HEK293 (cell line): ENCODE measurements around the gene KIF17.

Source experiments
- CTCF ChIA-PET: fragments of 350-600 bp; formaldehyde crosslinking; extraction: SDS; loops from one replicate; lab custom pipeline; 2021; ENCODE audit warnings: antibody characterized with exemption; lab: Yijun Ruan, JAX
- POLR2A ChIA-PET: fragments of 300-600 bp; formaldehyde crosslinking; extraction: SDS; loops from one replicate; lab custom pipeline; 2020; ENCODE audit warnings: antibody characterized with exemption, inconsistent platforms; lab: Yijun Ruan, JAX
- H3K27ac ChIP-seq: fragments of 200-500 bp; sonication (Bioruptor generic); 2 replicates; pipeline ENCODE4 v1.5.1; 2014; ENCODE audit warnings: low read depth, low read length, control low read depth, inconsistent platforms; ENCODE audit errors: extremely low read depth
- H3K36me3 ChIP-seq, 2 experiments: fragments of 200-500 bp in 1 of 2; sonication (Bioruptor generic) in 1 of 2; 1 replicate in 1 of 2; 2 replicates in 1 of 2; pipeline ENCODE4 v1.5.1; 2014 to 2017; ENCODE audit warnings: inconsistent platforms in 2 of 2, low read length in 2 of 2; ENCODE audit not compliant: control insufficient read depth in 2 of 2, insufficient read depth in 1 of 2
- H3K4me1 ChIP-seq: fragments of 200-500 bp; sonication (Bioruptor generic); 2 replicates; pipeline ENCODE4 v1.5.1; 2014; ENCODE audit warnings: mild to moderate bottlenecking, low read length, inconsistent platforms; ENCODE audit not compliant: control insufficient read depth, insufficient read depth
- H3K4me3 ChIP-seq: 2 replicates; pipeline ENCODE4 v1.5.1; 2011; ENCODE audit warnings: low read depth, mild to moderate bottlenecking, control low read depth, low read length, moderate library complexity
- H3K9me3 ChIP-seq: fragments of 200-500 bp; sonication (Bioruptor generic); 2 replicates; pipeline ENCODE4 v1.5.1; 2014; ENCODE audit warnings: low read depth, low read length, inconsistent platforms; ENCODE audit not compliant: control insufficient read depth, insufficient read depth
- GFI1B ChIP-seq: fragments of 450-650 bp; formaldehyde crosslinking; IDR thresholded peaks from 2 replicates; pipeline ENCODE4 v1.5.1; 2016; ENCODE audit warnings: missing biosample characterization, missing genetic modification characterization
- GLIS1 ChIP-seq: fragments of 450-650 bp; formaldehyde crosslinking; IDR thresholded peaks from 2 replicates; pipeline ENCODE4 v1.5.1; 2016; ENCODE audit warnings: missing biosample characterization, missing genetic modification characterization
- KLF7 ChIP-seq: fragments of 450-650 bp; formaldehyde crosslinking; IDR thresholded peaks from 2 replicates; pipeline ENCODE4 v1.5.1; 2016; ENCODE audit warnings: missing biosample characterization, missing genetic modification characterization, borderline replicate concordance
- REST ChIP-seq: fragments of 450-650 bp; formaldehyde crosslinking; IDR thresholded peaks from 2 replicates; pipeline ENCODE4 v1.5.1; 2016; ENCODE audit warnings: missing biosample characterization, missing genetic modification characterization
- ZNF140 ChIP-seq: fragments of 450-650 bp; formaldehyde crosslinking; IDR thresholded peaks from 2 replicates; pipeline ENCODE4 v1.5.1; 2016; ENCODE audit warnings: missing biosample characterization, missing genetic modification characterization
- ZNF221 ChIP-seq: fragments of 450-650 bp; formaldehyde crosslinking; IDR thresholded peaks from 2 replicates; pipeline ENCODE4 v1.5.1; 2017; ENCODE audit warnings: missing biosample characterization, missing genetic modification characterization, borderline replicate concordance
- ZNF292 ChIP-seq: fragments of 450-650 bp; formaldehyde crosslinking; IDR thresholded peaks from 2 replicates; pipeline ENCODE4 v1.5.1; 2016; ENCODE audit warnings: low read depth, missing biosample characterization, missing genetic modification characterization, borderline replicate concordance
- ZNF350 ChIP-seq: fragments of 450-650 bp; formaldehyde crosslinking; IDR thresholded peaks from 2 replicates; pipeline ENCODE4 v1.5.0; 2017; ENCODE audit warnings: missing biosample characterization, mild to moderate bottlenecking, missing genetic modification characterization
- ZNF354C ChIP-seq: fragments of 450-650 bp; formaldehyde crosslinking; IDR thresholded peaks from 2 replicates; pipeline ENCODE4 v1.5.1; 2016; ENCODE audit warnings: missing biosample characterization, missing genetic modification characterization, low read depth, borderline replicate concordance
- ZNF423 ChIP-seq: fragments of 450-650 bp; formaldehyde crosslinking; IDR thresholded peaks from 2 replicates; pipeline ENCODE4 v1.5.1; 2016; ENCODE audit warnings: missing biosample characterization, missing genetic modification characterization
- ZNF544 ChIP-seq: fragments of 450-650 bp; formaldehyde crosslinking; IDR thresholded peaks from 2 replicates; pipeline ENCODE4 v1.5.0; 2017; ENCODE audit warnings: missing biosample characterization, missing genetic modification characterization
- ZNF548 ChIP-seq: fragments of 450-650 bp; formaldehyde crosslinking; IDR thresholded peaks from 2 replicates; pipeline ENCODE4 v1.5.1; 2016; ENCODE audit warnings: missing biosample characterization, missing genetic modification characterization
- ZNF692 ChIP-seq: fragments of 450-650 bp; formaldehyde crosslinking; IDR thresholded peaks from 2 replicates; pipeline ENCODE4 v1.5.1; 2016; ENCODE audit warnings: missing biosample characterization, missing genetic modification characterization
- ZSCAN23 ChIP-seq: fragments of 450-650 bp; formaldehyde crosslinking; IDR thresholded peaks from 2 replicates; pipeline ENCODE4 v1.5.1; 2016; ENCODE audit warnings: missing biosample characterization, missing genetic modification characterization
- TF ChIP-seq, protein P1 (sequence below): fragments of 450-650 bp; formaldehyde crosslinking; IDR thresholded peaks from 2 replicates; pipeline ENCODE4 v1.5.1; 2016; ENCODE audit warnings: missing biosample characterization, missing genetic modification characterization
- TF ChIP-seq, protein P2 (sequence below): fragments of 450-650 bp; formaldehyde crosslinking; IDR thresholded peaks from 2 replicates; pipeline ENCODE4 v1.5.1; 2016; ENCODE audit warnings: missing biosample characterization, missing genetic modification characterization
- TF ChIP-seq, protein P3 (sequence below): fragments of 450-650 bp; formaldehyde crosslinking; IDR thresholded peaks from 2 replicates; pipeline ENCODE4 v1.5.1; 2016; ENCODE audit warnings: missing biosample characterization, missing genetic modification characterization, borderline replicate concordance
- TF ChIP-seq, protein P4 (sequence below): fragments of 450-650 bp; IDR thresholded peaks from 2 replicates; pipeline ENCODE4 v1.5.1; 2018; ENCODE audit warnings: missing biosample characterization, mild to moderate bottlenecking, missing genetic modification characterization
- TF ChIP-seq, protein P5 (sequence below): fragments of 450-650 bp; formaldehyde crosslinking; optimal IDR thresholded peaks from 2 replicates; pipeline ENCODE3; 2016; ENCODE audit warnings: missing biosample characterization, mild to moderate bottlenecking, missing genetic modification characterization

Gene KIF17

GRCh38 chr1:20767271-20767670, 49.5 kb upstream of the KIF17 start (continued):
- TF ChIP-seq ZSCAN23 (no peak), REST (no peak), ZNF548 (tag by site-specific recombination) (no peak), ZNF350 (tag by site-specific recombination) (no peak), KLF7 (tag by site-specific recombination) (no peak), ZNF692 (tag by site-specific recombination) (no peak)
- TF ChIP-seq, protein P1, sequence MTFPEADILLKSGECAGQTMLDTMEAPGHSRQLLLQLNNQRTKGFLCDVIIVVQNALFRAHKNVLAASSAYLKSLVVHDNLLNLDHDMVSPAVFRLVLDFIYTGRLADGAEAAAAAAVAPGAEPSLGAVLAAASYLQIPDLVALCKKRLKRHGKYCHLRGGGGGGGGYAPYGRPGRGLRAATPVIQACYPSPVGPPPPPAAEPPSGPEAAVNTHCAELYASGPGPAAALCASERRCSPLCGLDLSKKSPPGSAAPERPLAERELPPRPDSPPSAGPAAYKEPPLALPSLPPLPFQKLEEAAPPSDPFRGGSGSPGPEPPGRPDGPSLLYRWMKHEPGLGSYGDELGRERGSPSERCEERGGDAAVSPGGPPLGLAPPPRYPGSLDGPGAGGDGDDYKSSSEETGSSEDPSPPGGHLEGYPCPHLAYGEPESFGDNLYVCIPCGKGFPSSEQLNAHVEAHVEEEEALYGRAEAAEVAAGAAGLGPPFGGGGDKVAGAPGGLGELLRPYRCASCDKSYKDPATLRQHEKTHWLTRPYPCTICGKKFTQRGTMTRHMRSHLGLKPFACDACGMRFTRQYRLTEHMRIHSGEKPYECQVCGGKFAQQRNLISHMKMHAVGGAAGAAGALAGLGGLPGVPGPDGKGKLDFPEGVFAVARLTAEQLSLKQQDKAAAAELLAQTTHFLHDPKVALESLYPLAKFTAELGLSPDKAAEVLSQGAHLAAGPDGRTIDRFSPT (tag by site-specific recombination), result no peak
- TF ChIP-seq, protein P2, sequence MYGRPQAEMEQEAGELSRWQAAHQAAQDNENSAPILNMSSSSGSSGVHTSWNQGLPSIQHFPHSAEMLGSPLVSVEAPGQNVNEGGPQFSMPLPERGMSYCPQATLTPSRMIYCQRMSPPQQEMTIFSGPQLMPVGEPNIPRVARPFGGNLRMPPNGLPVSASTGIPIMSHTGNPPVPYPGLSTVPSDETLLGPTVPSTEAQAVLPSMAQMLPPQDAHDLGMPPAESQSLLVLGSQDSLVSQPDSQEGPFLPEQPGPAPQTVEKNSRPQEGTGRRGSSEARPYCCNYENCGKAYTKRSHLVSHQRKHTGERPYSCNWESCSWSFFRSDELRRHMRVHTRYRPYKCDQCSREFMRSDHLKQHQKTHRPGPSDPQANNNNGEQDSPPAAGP (tag by site-specific recombination), result no peak

DNA sequence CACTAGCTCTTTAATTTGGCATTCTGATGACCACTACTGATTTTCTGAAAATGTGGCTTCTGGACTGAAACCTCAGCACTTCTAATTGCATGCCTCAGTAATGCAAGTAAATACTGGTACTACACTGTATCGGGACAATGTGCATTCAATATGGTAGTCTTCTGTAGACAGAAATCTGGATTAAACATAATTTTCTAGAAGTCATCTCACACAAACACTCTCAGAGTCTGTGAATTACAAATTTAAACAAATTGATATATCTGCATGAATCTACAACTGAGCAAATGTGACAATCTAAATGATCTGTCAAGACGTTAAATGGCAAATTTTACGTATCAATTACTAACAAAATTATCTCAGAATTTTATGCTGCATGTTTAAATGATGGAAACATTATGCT, 45.6 kb upstream of the KIF17 start:
- CTCF ChIA-PET, result no interaction called here
- Histone ChIP-seq H3K36me3 (peaks cover 93 to 98% of the 10 kb centered on the region in 2 experiments), H3K4me3 (no peak overlapping the region), H3K4me1 (no peaks in the 10 kb centered on the region), H3K27ac (no peak overlapping the region), H3K9me3 (no peaks in the 10 kb centered on the region)
- TF ChIP-seq ZNF140 (tag by site-specific recombination) (no peak), GLIS1 (no peak), ZNF692 (tag by site-specific recombination) (no peak), GFI1B (tag by site-specific recombination) (no peak), ZNF423 (no peak), ZNF292 (tag by site-specific recombination) (no peak), ZNF354C (tag by site-specific recombination) (no peak), ZNF544 (no peak), ZNF221 (tag by site-specific recombination) (no peak)
- TF ChIP-seq, protein P3, sequence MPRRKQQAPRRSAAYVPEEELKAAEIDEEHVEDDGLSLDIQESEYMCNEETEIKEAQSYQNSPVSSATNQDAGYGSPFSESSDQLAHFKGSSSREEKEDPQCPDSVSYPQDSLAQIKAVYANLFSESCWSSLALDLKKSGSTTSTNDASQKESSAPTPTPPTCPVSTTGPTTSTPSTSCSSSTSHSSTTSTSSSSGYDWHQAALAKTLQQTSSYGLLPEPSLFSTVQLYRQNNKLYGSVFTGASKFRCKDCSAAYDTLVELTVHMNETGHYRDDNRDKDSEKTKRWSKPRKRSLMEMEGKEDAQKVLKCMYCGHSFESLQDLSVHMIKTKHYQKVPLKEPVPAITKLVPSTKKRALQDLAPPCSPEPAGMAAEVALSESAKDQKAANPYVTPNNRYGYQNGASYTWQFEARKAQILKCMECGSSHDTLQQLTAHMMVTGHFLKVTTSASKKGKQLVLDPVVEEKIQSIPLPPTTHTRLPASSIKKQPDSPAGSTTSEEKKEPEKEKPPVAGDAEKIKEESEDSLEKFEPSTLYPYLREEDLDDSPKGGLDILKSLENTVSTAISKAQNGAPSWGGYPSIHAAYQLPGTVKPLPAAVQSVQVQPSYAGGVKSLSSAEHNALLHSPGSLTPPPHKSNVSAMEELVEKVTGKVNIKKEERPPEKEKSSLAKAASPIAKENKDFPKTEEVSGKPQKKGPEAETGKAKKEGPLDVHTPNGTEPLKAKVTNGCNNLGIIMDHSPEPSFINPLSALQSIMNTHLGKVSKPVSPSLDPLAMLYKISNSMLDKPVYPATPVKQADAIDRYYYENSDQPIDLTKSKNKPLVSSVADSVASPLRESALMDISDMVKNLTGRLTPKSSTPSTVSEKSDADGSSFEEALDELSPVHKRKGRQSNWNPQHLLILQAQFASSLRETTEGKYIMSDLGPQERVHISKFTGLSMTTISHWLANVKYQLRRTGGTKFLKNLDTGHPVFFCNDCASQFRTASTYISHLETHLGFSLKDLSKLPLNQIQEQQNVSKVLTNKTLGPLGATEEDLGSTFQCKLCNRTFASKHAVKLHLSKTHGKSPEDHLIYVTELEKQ, result no peak
- TF ChIP-seq, protein P4, sequence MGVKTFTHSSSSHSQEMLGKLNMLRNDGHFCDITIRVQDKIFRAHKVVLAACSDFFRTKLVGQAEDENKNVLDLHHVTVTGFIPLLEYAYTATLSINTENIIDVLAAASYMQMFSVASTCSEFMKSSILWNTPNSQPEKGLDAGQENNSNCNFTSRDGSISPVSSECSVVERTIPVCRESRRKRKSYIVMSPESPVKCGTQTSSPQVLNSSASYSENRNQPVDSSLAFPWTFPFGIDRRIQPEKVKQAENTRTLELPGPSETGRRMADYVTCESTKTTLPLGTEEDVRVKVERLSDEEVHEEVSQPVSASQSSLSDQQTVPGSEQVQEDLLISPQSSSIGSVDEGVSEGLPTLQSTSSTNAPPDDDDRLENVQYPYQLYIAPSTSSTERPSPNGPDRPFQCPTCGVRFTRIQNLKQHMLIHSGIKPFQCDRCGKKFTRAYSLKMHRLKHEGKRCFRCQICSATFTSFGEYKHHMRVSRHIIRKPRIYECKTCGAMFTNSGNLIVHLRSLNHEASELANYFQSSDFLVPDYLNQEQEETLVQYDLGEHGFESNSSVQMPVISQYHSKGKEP, result no peak
- TF ChIP-seq, protein P5, sequence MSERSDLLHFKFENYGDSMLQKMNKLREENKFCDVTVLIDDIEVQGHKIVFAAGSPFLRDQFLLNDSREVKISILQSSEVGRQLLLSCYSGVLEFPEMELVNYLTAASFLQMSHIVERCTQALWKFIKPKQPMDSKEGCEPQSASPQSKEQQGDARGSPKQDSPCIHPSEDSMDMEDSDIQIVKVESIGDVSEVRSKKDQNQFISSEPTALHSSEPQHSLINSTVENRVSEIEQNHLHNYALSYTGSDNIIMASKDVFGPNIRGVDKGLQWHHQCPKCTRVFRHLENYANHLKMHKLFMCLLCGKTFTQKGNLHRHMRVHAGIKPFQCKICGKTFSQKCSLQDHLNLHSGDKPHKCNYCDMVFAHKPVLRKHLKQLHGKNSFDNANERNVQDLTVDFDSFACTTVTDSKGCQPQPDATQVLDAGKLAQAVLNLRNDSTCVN (tag by site-specific recombination), result no peak
- POLR2A ChIA-PET, result no interaction called here
